Medulla oblongata (tissue), 1 donor: Measurements from ENCODE around the gene RTRAF.

Experiments used
- DNase-seq: peaks from one replicate; pipeline ENCODE4 v3.0.0-alpha.2; 2015; ENCODE audit errors: extremely low spot score

Gene RTRAF

GRCh38 chr14:51993285-51993920 lies 4.1 kb downstream of the RTRAF start:
- no peak for DNase-seq

GRCh38 chr14:51996148-51996746 lies 6.9 kb downstream of the RTRAF start:
- DNase-seq: peak; percentile 64

- DNase-seq: no peak
Measured at GRCh38 chr14:51998348-51998747, 9.0 kb downstream of the RTRAF start.

DNA sequence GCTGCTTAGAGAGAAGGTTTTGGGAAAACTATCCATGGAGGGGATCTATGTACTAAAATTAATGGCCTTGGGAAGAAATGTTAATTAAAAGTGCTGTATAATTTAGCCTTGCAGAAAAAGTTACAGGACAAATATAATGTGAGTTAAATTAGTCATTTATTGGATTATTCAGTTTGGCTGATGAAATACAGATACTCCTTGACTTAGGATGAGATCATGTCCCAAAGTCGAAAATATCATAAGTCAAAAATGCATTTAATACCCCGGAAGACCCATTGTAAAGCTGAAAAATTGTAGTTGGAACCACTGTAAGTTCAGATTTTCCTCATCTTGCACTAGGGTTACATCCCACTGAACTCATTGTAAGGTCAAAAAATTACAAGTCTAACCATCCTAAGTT lies 9.7 kb downstream of the RTRAF start:
- no peak for DNase-seq

DNA sequence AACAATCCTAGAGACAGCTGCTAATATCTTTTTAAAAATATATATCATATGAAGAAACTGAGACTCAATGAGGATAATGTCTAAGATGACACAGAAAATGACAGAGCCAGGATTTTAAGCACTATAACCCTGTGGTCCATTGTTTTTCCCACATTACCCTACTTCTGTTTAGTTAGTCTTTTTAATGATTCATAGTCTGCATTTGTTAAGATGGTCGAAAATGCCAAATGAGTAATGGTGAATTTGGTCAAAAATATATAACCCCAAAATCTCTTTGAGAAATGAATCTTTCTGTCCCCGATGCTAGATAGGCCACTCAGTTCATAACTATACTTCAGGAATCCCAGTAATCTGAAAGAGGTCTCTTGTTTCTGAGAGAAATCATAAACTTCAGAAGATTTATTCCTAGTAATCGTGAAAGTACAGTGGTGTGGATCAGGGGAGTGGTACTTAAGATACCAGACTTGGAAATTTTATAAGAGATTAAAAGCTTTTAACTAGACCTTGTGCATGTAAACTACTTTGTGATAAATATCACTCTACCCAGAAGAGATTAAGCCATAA lies 10.8 kb downstream of the RTRAF start:
- no peak for DNase-seq

DNA sequence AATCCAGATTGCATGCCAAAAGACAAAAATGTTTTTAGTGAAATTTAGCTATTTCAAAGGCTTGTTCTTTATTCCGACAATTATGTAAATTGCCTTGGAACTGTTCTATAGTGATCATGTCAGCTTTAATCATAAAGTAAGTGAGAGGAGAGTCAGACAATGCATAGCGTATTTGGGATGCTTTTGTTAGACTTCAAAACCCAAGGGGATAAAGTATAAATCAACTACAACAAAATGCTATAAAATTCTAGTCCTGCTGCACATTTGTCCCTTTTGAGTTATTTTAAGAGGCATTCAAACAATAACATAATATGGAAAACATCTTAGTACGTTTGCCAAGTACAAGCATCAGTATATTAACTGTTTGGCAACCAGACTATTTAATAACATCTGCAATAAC lies 11.3 kb downstream of the RTRAF start:
- no peak for DNase-seq

DNA sequence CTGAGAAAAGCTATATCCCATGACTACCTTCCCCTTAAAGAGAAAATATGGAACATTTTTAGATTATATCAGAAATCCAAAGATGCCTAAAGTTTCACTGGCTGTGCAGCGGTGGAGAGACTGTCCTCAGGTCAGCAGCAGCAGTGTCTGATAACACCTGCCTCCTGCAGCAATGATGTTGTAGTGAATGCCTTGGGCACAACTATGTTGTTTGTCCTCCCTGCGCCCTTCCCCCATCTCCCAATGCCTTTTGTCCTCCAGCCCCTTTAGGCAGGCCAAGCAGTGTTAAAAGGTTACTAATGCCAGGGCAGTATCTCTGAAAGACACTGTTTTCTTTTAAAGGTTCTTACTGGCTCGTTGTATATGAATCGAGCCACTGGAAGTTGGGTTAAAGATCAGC lies 13.2 kb downstream of the RTRAF start:
- no peak for DNase-seq

DNA sequence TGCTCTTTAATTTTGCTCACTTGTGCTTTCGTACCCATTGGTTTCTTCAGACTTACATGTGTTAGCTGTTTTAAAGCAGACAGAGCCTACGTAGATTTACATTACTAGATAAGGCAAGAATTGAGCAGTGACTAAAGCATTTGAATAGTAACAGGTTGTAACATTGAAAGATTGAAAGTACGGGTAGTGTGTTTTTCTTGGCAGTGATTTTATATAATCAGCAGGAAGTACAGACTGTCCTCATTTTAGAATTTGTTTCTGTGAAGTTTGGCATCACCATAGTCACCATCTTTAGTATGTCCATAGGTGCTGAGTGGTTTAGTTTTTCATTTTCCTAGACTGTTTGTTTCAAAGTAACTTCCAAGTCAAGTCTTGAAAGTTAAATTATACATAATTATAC lies 14.0 kb downstream of the RTRAF start:
- DNase-seq: no peak

GRCh38 chr14:52005625-52006024 lies 16.3 kb downstream of the RTRAF start:
- DNase-seq: no peak

DNA sequence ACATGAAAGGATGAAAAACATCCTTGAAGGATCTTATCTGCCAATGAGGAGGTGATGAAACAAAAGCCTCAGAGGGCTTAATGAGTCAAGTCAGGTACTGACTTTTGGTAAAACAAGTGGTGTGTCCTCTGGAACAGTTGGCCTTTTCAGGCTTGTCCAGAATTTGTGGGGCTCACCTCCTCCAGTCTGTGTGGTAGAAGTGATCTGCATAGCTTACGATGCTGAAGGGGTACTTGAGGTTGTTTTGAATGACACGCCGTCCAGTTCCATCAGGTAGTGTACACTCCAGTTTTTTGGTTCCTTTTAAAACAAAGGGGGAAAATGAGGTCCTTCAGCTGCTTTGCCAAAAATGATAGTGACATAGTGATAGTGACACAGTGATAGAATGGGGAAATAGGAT lies 17.0 kb downstream of the RTRAF start:
- no peak for DNase-seq

DNA sequence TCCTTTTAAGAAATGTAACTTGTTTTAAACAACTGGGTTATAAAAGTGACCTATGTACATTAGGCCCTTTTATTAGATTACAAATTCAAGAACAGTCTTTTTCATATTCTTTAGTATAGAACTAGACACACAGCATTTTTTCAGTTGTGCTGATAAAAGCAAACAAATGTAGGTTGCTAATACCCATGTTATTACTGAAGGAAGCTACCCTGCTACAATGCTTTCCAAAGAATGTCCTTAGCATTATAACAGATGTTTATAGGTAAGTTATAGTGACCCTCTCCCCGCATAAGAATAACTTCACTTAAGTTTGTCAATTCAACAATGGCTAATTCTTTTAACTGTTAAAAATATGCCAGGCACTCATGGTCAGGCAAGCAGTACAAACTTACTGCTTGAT lies 17.9 kb downstream of the RTRAF start:
- no peak for DNase-seq

DNA sequence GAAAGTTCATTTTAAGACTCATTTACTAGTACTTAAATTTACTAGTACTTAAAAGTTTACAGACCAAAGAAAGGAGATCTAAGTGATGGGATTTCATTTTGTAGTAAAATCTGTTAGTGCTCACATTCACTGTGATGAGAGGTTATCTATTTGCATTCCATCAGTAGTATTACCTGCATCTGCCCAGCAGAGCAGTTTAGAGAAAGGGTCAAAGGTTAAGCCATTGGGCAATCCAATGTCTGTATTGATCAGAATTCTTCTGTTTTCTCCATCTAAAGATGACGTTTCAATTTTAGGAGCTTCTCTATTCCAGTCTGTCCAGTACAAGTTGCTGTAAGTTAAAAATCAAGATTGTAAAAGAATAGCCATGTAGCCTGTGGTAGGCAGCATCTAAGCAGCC lies 18.3 kb downstream of the RTRAF start:
- DNase-seq: no peak

GRCh38 chr14:52008136-52008535 lies 18.8 kb downstream of the RTRAF start:
- DNase-seq: no peak

DNA sequence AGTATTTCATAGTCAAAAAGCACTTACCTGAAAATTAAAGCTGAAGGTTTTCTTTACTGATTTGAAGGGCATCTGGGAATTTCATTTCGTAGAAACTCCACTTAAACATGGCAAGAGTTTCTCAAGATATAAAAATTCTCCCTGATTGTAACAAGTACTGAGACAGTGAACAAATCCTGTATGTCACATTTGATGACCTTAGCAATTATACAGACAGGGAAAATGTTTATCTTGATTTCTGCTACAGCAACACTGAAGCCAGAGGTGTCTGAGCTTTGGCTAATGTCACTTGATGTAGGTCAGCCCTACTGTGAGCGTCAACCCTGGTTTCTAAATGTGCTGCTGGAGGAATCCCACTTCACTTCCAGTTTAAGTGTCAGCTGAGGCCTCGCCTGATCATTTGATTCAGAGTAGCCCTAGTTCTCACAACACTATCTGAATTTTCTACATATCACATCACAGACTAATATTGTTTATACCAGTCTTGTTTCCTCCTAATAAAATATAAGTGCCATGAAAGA lies 20.9 kb downstream of the RTRAF start:
- no peak for DNase-seq

DNA sequence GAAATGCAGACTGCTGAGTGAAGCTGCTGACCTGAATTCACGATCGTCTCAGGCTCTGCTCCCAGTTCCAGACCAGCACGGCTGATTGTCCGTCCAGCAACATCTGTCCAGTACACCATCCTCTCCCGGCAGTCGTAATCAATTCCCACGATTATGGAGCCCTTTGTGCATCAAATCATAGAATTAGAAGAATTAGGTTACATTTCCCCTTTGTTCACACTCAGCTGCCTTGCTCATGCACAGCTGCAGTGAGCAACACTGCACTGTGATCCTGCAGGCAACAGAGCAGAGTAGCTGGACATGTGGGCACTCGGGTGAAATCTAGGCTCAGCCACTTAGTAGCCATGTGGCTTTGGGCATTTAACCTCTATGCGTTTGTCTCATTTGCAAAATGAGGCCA lies 22.2 kb downstream of the RTRAF start:
- peak; percentile 63 for DNase-seq

GRCh38 chr14:52012635-52013034 lies 23.3 kb downstream of the RTRAF start:
- DNase-seq: no peak

- no peak for DNase-seq
Measured at GRCh38 chr14:52013984-52014600, 24.7 kb downstream of the RTRAF start.

DNA sequence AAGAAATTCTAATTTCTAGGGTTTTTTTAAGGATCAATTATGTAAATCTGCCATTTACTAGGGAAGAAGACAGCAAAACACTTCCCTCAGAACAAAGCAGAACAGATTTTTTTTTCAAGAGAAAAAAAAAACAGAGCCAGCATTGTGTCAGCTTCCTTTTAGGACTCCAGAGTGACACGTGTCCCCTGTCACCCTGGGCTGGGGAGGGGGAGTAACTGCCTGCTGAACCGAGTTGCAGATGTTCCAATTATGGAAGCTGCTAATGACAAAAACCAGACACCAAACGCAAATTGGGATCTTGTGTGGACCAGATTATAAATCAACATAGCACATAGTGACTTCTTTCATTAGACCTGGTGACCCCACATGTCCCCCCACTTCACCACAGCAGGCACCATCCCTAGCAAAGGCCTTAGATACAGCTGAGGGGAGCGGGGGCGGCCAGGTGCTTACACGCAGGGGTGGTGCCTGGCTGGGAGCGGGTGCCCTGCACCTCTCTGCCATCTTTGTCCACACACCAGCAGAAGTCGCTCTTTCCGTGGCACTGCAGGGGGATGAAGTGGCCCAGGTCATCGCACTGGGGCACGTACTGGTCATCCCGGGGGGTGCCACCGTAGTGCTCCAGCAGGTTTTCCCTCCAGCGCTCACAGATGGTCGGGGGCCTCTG lies 25.4 kb downstream of the RTRAF start:
- DNase-seq: peak; percentile 90

DNA sequence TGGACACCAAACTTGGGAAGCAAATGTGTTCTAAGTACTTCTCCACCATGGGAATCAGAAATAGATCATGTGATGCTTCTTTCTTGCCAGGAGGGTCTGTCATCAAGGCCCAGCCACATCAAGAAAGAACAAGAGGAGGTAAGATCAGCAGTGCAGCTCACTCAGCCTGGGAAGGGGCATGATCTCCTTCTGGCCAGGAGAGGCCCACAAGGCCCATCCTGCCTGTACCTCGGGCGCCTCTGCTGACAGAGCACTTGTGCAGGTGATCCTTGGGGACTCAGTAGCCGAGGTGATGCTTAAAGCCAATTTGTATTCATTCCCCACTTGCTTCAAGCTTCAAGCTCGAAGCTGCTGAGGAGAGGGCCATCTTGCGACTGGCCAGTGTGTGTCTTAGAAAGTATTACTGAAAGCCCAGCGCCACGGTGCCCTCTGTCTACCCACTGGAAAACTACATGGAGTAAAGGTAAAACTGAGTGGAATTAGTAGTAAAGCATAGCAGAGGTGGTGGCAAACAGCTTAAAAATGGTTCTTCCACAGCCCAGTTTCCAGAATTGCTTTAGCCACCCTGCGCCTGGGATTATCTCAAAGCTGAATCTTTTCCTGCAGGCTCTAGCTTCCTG lies 26.2 kb downstream of the RTRAF start:
- peak; percentile 80 for DNase-seq

GRCh38 chr14:52018252-52018651 lies 28.9 kb downstream of the RTRAF start:
- DNase-seq: no peak

DNA sequence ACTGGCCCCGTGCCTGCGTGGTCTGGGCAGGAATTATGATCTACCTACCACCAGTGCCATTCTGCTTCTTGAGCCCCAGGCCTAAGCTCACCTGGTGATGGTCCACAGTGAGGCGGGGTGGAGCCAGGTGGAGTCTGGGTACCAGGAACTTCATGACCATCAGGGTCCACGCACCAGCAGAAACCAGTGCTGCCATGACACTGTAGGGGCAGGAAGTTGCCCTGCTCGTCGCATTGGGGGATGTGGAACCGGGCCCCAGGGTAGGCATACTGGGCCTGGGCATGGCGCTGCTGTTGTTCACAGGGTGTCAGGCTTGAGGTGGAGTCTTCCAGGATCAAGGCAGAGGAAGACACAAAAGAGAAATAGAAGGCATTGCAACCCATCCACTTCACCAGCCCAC lies 29.6 kb downstream of the RTRAF start:
- DNase-seq: no peak

- DNase-seq: no peak
Measured at GRCh38 chr14:52020161-52020714, 30.9 kb downstream of the RTRAF start.
